Measurements from ENCODE around the gene NFX1.

DNA sequence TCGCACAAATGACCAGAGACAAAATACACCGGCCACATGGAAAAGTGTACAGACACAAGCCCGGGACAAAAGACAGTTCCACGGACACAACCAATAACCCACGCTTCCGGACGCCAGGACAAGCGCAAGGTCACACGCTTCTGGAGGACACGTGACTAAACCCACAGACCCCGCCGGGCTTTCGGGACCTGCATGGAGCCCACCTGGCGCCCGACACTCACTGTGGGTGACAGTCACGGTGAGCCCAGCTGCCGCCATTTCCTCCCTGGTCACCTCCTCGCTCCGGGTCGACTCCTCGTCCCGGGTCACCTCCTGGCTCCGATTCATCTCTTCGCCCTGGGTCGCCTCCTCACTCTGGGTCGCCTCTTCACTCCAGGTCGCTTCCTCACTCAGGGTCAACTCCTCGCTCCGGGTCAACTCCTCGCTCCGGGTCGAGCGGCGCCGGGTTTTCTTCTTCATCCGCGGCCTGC, 26.3 kb upstream of the NFX1 start:
- TF ChIP-seq, protein P1, sequence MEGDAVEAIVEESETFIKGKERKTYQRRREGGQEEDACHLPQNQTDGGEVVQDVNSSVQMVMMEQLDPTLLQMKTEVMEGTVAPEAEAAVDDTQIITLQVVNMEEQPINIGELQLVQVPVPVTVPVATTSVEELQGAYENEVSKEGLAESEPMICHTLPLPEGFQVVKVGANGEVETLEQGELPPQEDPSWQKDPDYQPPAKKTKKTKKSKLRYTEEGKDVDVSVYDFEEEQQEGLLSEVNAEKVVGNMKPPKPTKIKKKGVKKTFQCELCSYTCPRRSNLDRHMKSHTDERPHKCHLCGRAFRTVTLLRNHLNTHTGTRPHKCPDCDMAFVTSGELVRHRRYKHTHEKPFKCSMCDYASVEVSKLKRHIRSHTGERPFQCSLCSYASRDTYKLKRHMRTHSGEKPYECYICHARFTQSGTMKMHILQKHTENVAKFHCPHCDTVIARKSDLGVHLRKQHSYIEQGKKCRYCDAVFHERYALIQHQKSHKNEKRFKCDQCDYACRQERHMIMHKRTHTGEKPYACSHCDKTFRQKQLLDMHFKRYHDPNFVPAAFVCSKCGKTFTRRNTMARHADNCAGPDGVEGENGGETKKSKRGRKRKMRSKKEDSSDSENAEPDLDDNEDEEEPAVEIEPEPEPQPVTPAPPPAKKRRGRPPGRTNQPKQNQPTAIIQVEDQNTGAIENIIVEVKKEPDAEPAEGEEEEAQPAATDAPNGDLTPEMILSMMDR (IDR thresholded peaks at IDR 0.05): no peak
- no peak for TF ChIP-seq POLR2A (IDR thresholded peaks at IDR 0.05)

Measured in testis (tissue), 2 donors.